Esophagus muscularis mucosa (tissue), 3 donors: Measurements from ENCODE around the gene ANO3.

Source experiments
- CTCF ChIP-seq, 3 experiments: fragments of 200-600 bp in 2 of 3; fragments of 450-650 bp in 1 of 3; sonication (generic) in 2 of 3; IDR thresholded peaks; one replicate each; pipeline ENCODE4 v1.5.1; 2017 to 2019; ENCODE audit warnings: antibody characterized with exemption in 3 of 3, mild to moderate bottlenecking in 2 of 3, moderate library complexity in 1 of 3
- POLR2A ChIP-seq: fragments of 450-650 bp; IDR thresholded peaks from one replicate; pipeline ENCODE4 v1.6.1; 2017; ENCODE audit warnings: antibody characterized with exemption, moderate library complexity, mild to moderate bottlenecking, low read depth

- TF ChIP-seq POLR2A, result no peak
- TF ChIP-seq CTCF (IDR thresholded peaks at IDR 0.05), result no peak
Measured at GRCh38 chr11:26480041-26480440, 148.1 kb downstream of the ANO3 start.
